Activated CD8-positive, alpha-beta memory T cell treated with anti-CD3 and anti-CD28 coated beads, Interleukin-2, amount 10 ng/mL, durations not matched to agents 7 days and 5 days (primary cell): ENCODE measurements around the gene RSPO4. TPM values are rescaled to one million over a fixed set of nuclear protein-coding genes. Genes with fewer than 3 reads are reported as not detected.
"Not testable (repeated sequence)": the region's sequence is repeated elsewhere in the genome, so short reads cannot be mapped to it uniquely, and the experiment has no call there.

Source experiments
- ATAC-seq: fragments of 150-1000 bp; cut with Tn5 transposase; one replicate; pipeline ENCODE4 v1.10.0; 2021; ENCODE audit warnings: moderate library complexity
- CTCF ChIA-PET: fragments of 350-600 bp; sonication (Branson Sonifier 250); formaldehyde crosslinking; loops from one replicate; lab custom pipeline; 2021; ENCODE audit warnings: antibody characterized with exemption; lab: Charles Lee
- DNase-seq: peaks from one replicate; pipeline ENCODE4 v3.0.0-alpha.2; 2020
- H3K27ac Mint-ChIP-seq: one replicate; pipeline ENCODE4 v1.8.0; 2021; ENCODE audit warnings: mild to moderate bottlenecking, mixed read lengths
- H3K27me3 Mint-ChIP-seq: one replicate; pipeline ENCODE4 v1.8.0; 2021; ENCODE audit warnings: mixed read lengths
- H3K36me3 Mint-ChIP-seq: one replicate; pipeline ENCODE4 v1.8.0; 2021; ENCODE audit warnings: mild to moderate bottlenecking, mixed read lengths
- H3K4me1 Mint-ChIP-seq: one replicate; pipeline ENCODE4 v1.8.0; 2021; ENCODE audit warnings: mixed read lengths
- H3K4me3 Mint-ChIP-seq: one replicate; pipeline ENCODE4 v1.8.0; 2021; ENCODE audit warnings: mild to moderate bottlenecking, moderate library complexity, mixed read lengths
- H3K9me3 Mint-ChIP-seq: one replicate; pipeline ENCODE4 v1.8.0; 2022; ENCODE audit warnings: low read depth, mixed read lengths
- total RNA-seq, 2 experiments: library from RNA; stranded (reverse); gene quantifications; one replicate each; pipeline ENCODE4 v1.2.3, GENCODE V29; 2021

RSPO4 gene
- total RNA-seq, 2 experiments from 2014 or later, result not detected

- Mint-ChIP-seq H3K4me1 (peaks cover under 1% of the 10 kb centered on the region), H3K9me3 (no peaks in the 10 kb centered on the region), H3K27me3 (peaks cover 33% of the 10 kb centered on the region), H3K27ac (no peak overlapping the region), H3K36me3 (no peaks in the 10 kb centered on the region), H3K4me3 (no peak overlapping the region)
- DNase-seq (no peak), ATAC-seq (no peak)
- CTCF ChIA-PET, result no interaction called here
These were observed 4.6 kb downstream of the RSPO4 start for GRCh38 chr20:997486-997885.

- peaks cover 33% of the 10 kb centered on the region for H3K27me3 Mint-ChIP-seq
- H3K9me3 Mint-ChIP-seq, result no peaks in the 10 kb centered on the region
- no peak for ATAC-seq
- CTCF ChIA-PET, result no interaction called here
- H3K4me3 Mint-ChIP-seq, result no peak overlapping the region
- no peak for DNase-seq
- no peaks in the 10 kb centered on the region for H3K4me1 Mint-ChIP-seq
- no peaks in the 10 kb centered on the region for H3K36me3 Mint-ChIP-seq
- H3K27ac Mint-ChIP-seq, result no peak overlapping the region
These were observed 5.1 kb downstream of the RSPO4 start for GRCh38 chr20:997016-997415.

- CTCF ChIA-PET, result no interaction called here
- Mint-ChIP-seq H3K9me3 (no peaks in the 10 kb centered on the region), H3K4me3 (no peak overlapping the region), H3K27me3 (peaks cover 24% of the 10 kb centered on the region), H3K27ac (no peak overlapping the region), H3K36me3 (no peaks in the 10 kb centered on the region), H3K4me1 (no peaks in the 10 kb centered on the region)
- ATAC-seq, result no peak
- DNase-seq, result no peak
These were observed 6.9 kb downstream of the RSPO4 start for GRCh38 chr20:995170-995569.

GRCh38 chr20:992801-993535, 9.1 kb downstream of the RSPO4 start:
- no peak for ATAC-seq
- no peaks in the 10 kb centered on the region for H3K9me3 Mint-ChIP-seq
- no peak overlapping the region for H3K4me3 Mint-ChIP-seq

GRCh38 chr20:991850-992249, 10.3 kb downstream of the RSPO4 start:
- Mint-ChIP-seq H3K4me1 (no peaks in the 10 kb centered on the region), H3K4me3 (no peak overlapping the region), H3K9me3 (no peaks in the 10 kb centered on the region), H3K36me3 (no peaks in the 10 kb centered on the region), H3K27ac (no peak overlapping the region), H3K27me3 (peaks cover 21% of the 10 kb centered on the region)
- no peak for ATAC-seq
- no peak for DNase-seq
- CTCF ChIA-PET, result no interaction called here

More at GRCh38 chr20:992801-993535, 9.1 kb downstream of the RSPO4 start:
- CTCF ChIA-PET, result no interaction called here
- Mint-ChIP-seq H3K36me3 (no peaks in the 10 kb centered on the region), H3K27me3 (peaks cover 19% of the 10 kb centered on the region), H3K27ac (no peak overlapping the region), H3K4me1 (no peaks in the 10 kb centered on the region)
- no peak for DNase-seq

- Mint-ChIP-seq H3K4me3 (no peak overlapping the region), H3K27ac (no peak overlapping the region)
These were observed 11.7 kb downstream of the RSPO4 start for GRCh38 chr20:990293-990959.

GRCh38 chr20:988272-988671, 13.8 kb downstream of the RSPO4 start:
- CTCF ChIA-PET, result no interaction called here
- Mint-ChIP-seq H3K36me3 (no peaks in the 10 kb centered on the region), H3K27me3 (peaks cover 21% of the 10 kb centered on the region), H3K4me1 (no peaks in the 10 kb centered on the region), H3K9me3 (no peaks in the 10 kb centered on the region), H3K27ac (no peak overlapping the region), H3K4me3 (no peak overlapping the region)
- ATAC-seq, result no peak
- no peak for DNase-seq

More at GRCh38 chr20:990293-990959, 11.7 kb downstream of the RSPO4 start:
- ATAC-seq (no peak), DNase-seq (no peak)
- CTCF ChIA-PET, result no interaction called here
- Mint-ChIP-seq H3K9me3 (no peaks in the 10 kb centered on the region), H3K27me3 (peaks cover 28% of the 10 kb centered on the region), H3K4me1 (no peaks in the 10 kb centered on the region), H3K36me3 (no peaks in the 10 kb centered on the region)

- Mint-ChIP-seq H3K9me3 (no peaks in the 10 kb centered on the region), H3K27me3 (peaks cover 24% of the 10 kb centered on the region), H3K27ac (no peak overlapping the region), H3K4me1 (no peaks in the 10 kb centered on the region), H3K4me3 (no peak overlapping the region), H3K36me3 (no peaks in the 10 kb centered on the region)
- CTCF ChIA-PET, result interaction anchor here (1.7 kb wide), 1 partner anchor 12 kb away, joined by 6 read pairs; no protein-coding TSS in a partner anchor
- ATAC-seq, result no peak
- no peak for DNase-seq
These were observed 14.4 kb downstream of the RSPO4 start for GRCh38 chr20:987677-988076.

GRCh38 chr20:986733-987355, 15.3 kb downstream of the RSPO4 start:
- H3K36me3 Mint-ChIP-seq, result no peaks in the 10 kb centered on the region
- H3K4me3 Mint-ChIP-seq, result no peak overlapping the region
- H3K27me3 Mint-ChIP-seq, result peaks cover 23% of the 10 kb centered on the region
- CTCF ChIA-PET, result interaction anchor here (1.7 kb wide), 1 partner anchor 11 kb away, joined by 6 read pairs; no protein-coding TSS in a partner anchor
- DNase-seq, result no peak
- ATAC-seq, result no peak
- no peaks in the 10 kb centered on the region for H3K4me1 Mint-ChIP-seq
- no peaks in the 10 kb centered on the region for H3K9me3 Mint-ChIP-seq
- no peak overlapping the region for H3K27ac Mint-ChIP-seq

GRCh38 chr20:984994-985393, 17.1 kb downstream of the RSPO4 start:
- H3K27me3 Mint-ChIP-seq, result peaks cover 16% of the 10 kb centered on the region
- CTCF ChIA-PET, H3K4me1 Mint-ChIP-seq, H3K36me3 Mint-ChIP-seq, H3K4me3 Mint-ChIP-seq, DNase-seq, ATAC-seq, H3K27ac Mint-ChIP-seq, H3K9me3 Mint-ChIP-seq: not testable (repeated sequence)

- Mint-ChIP-seq H3K27me3 (peaks cover 11% of the 10 kb centered on the region), H3K36me3 (no peaks in the 10 kb centered on the region), H3K4me3 (no peak overlapping the region), H3K4me1 (no peaks in the 10 kb centered on the region), H3K27ac (no peak overlapping the region), H3K9me3 (no peaks in the 10 kb centered on the region)
- DNase-seq, result no peak
- CTCF ChIA-PET, result interaction anchor here (0.7 to 1.2 kb wide), 2 partner anchors 23 to 167 kb away, joined by 3 read pairs; no protein-coding TSS in a partner anchor
- no peak for ATAC-seq
These were observed 19.4 kb downstream of the RSPO4 start for GRCh38 chr20:982754-983153.

GRCh38 chr20:977021-977420, 25.1 kb downstream of the RSPO4 start:
- CTCF ChIA-PET, result interaction anchor here (4.5 kb wide), 1 partner anchor 20 kb away, joined by 22 read pairs; no protein-coding TSS in a partner anchor
- H3K36me3 Mint-ChIP-seq, result no peaks in the 10 kb centered on the region

GRCh38 chr20:976033-976432, 26.1 kb downstream of the RSPO4 start:
- CTCF ChIA-PET, result interaction anchor here (1.0 to 4.5 kb wide), 4 partner anchors 10 to 158 kb away, joined by 3 to 22 read pairs (median 5); no protein-coding TSS in a partner anchor
- ATAC-seq, result no peak

More at GRCh38 chr20:977021-977420, 25.1 kb downstream of the RSPO4 start:
- Mint-ChIP-seq H3K9me3 (no peaks in the 10 kb centered on the region), H3K4me1 (peaks cover 2% of the 10 kb centered on the region), H3K4me3 (no peak overlapping the region), H3K27ac (no peak overlapping the region), H3K27me3 (peaks cover 2% of the 10 kb centered on the region)
- no peak for DNase-seq
- ATAC-seq, result no peak

More at GRCh38 chr20:976033-976432, 26.1 kb downstream of the RSPO4 start:
- no peaks in the 10 kb centered on the region for H3K36me3 Mint-ChIP-seq
- no peaks in the 10 kb centered on the region for H3K9me3 Mint-ChIP-seq
- no peak for DNase-seq
- peaks cover 2% of the 10 kb centered on the region for H3K4me1 Mint-ChIP-seq
- H3K27me3 Mint-ChIP-seq, result peaks cover 2% of the 10 kb centered on the region
- H3K4me3 Mint-ChIP-seq, result no peak overlapping the region
- H3K27ac Mint-ChIP-seq, result no peak overlapping the region
